ENCODE results near the gene DBH. TPM values are rescaled to one million over a fixed set of nuclear protein-coding genes. Genes with fewer than 3 reads are reported as not detected.

DBH gene
- total RNA-seq, 2 experiments from 2014 or later, result not detected

DNA sequence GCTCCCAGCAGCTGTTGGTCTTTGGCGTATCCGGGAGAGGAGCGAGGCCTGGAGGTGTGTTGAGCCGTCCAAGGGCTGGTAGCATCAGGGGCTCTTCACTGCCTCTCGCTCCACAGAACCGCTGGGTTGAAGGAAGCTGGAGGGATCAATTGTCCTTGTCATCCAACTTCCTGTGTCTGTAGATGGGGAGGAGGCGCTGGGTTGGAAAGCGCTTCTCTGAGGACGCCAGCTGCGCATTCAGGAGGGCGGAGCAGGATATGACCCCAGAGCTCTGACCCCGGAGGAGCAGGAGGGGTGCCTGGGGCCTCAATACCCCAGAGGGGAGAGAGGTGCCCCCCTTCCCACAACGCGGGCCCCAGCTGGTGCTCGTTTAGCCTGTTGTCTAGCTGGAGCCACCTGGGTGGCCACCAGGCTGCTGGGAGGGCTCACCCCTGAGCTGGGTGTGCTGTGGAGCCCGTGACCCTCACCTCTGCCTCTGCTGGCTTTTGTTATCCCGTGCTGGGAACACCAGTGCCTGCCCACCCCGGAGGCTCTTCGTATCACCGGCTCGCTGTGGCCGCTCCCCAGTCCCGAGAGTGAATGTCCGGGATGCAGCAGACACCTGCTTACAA lies 2.0 kb upstream of the DBH start:
- H3K36me3 Mint-ChIP-seq (ENCODE audit: low read depth), result no peaks in the 10 kb centered on the region
- no peaks in the 10 kb centered on the region for H3K27me3 Mint-ChIP-seq
- H3K9me3 Mint-ChIP-seq, result no peaks in the 10 kb centered on the region
- ChIA-PET CTCF (interaction anchor here (0.6 to 0.9 kb wide), 2 partner anchors 30 to 184 kb away, joined by 3 read pairs; no protein-coding TSS in a partner anchor), POLR2A (no interaction called here)
- no peaks in the 10 kb centered on the region for H3K4me1 Mint-ChIP-seq
- H3K27ac Mint-ChIP-seq, result no peak overlapping the region
- DNase-seq, result no peak
- no peak overlapping the region for H3K4me3 Mint-ChIP-seq

DNA sequence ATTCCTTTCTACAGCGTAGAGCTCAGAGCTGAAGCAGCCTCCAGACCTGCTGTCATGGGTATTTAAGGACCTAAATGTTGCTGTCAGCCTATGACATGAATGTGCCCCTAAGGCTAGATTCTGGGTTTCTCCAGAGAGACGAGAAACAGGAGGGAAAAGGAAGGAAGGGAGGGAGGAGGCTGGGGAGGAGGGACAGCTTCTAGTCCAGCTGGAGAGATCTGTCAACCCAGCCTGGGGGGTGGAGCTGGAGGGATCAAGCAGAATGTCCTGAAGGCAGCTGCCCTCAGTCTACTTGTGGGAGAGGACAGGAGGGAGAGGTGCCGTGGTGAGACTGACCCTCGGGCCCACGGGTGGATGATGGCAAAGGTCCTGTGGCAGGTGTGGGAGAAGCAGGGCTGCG lies 1.1 kb upstream of the DBH start:
- no peaks in the 10 kb centered on the region for H3K9me3 Mint-ChIP-seq
- no peaks in the 10 kb centered on the region for H3K4me1 Mint-ChIP-seq
- POLR2A ChIA-PET, result no interaction called here
- no peak overlapping the region for H3K4me3 Mint-ChIP-seq
- DNase-seq, result no peak
- CTCF ChIA-PET, result no interaction called here
- H3K27me3 Mint-ChIP-seq, result no peaks in the 10 kb centered on the region
- no peak overlapping the region for H3K27ac Mint-ChIP-seq
- H3K36me3 Mint-ChIP-seq (ENCODE audit: low read depth), result no peaks in the 10 kb centered on the region

DNA sequence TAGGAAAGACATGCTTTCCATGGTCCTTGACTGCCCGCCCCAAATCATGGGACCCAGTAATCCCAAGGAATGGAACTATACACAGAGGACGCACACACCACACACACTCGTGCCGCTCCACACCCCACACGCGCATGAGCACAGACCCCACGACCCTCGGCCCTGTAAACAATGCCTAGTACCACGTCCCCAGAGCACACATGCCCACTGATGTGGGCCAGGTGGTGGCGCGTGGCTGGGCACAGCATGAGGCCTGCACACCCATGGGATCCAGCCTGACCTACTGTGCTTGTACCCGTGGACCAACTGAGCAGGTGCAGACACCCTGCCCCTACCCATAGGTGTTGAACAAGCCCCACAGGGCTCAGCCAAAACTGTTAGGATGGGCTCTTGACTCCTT lies 739 bp downstream of the DBH start:
- Mint-ChIP-seq H3K36me3 (ENCODE audit: low read depth) (no peaks in the 10 kb centered on the region), H3K27ac (no peak overlapping the region), H3K9me3 (no peaks in the 10 kb centered on the region), H3K27me3 (no peaks in the 10 kb centered on the region), H3K4me1 (no peaks in the 10 kb centered on the region), H3K4me3 (no peak overlapping the region)
- DNase-seq, result no peak
- CTCF ChIA-PET, result no interaction called here
- POLR2A ChIA-PET, result no interaction called here

DNA sequence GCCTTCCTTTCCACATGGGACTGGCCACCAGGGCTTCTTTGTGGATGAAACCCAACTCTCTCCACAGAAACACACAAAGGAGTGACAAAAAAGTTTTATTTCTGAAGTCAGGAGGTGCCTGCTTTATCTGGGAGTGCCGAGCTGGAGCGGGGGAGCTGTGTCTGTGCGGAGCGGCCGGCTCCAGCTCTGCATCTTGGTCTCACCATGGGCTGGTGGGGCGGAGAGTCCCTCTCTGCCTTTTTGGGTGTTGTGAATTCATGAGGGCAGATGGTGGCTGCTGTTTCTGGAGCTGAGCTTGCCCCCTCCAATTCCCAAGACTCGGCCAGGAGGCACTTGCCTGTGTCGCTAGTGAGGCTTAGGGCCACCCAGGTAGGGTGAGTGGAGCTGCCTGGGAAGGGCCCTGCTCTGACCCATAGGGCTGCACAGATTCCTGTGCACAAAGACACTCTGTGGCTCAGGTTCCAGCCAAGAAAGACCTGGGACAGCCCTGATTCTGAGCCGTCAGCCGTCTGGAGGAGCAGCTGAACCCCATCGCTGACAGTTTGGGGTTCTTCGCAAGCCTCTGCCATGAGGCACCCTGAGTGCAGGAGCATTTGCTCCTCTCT lies 1.4 kb downstream of the DBH start:
- Mint-ChIP-seq H3K36me3 (ENCODE audit: low read depth) (no peaks in the 10 kb centered on the region), H3K4me1 (no peaks in the 10 kb centered on the region), H3K27me3 (no peaks in the 10 kb centered on the region), H3K9me3 (no peaks in the 10 kb centered on the region), H3K4me3 (no peak overlapping the region), H3K27ac (no peak overlapping the region)
- ChIA-PET POLR2A (no interaction called here), CTCF (no interaction called here)
- no peak for DNase-seq

DNA sequence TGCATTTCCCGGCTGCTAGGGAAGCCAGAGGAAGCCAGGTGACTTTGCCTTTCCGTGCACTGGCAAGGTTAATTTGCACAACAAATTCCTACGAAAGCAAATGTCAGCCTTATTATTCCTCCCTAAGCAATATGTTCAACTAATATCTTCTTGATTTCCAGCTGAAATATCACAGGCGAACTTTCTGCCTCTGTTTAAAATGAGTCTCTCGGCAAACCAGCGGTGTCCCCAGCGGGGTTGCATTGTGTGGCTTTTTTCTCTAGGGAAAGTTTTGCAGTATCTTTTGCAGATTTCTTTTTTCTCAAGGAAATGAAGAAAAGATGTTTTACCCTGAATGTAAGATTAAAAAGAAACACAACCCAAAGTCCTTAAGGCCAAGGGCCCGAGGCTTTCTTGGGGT lies 1.9 kb downstream of the DBH start:
- Mint-ChIP-seq H3K4me1 (no peaks in the 10 kb centered on the region), H3K9me3 (no peaks in the 10 kb centered on the region), H3K36me3 (ENCODE audit: low read depth) (no peaks in the 10 kb centered on the region), H3K27ac (no peak overlapping the region), H3K4me3 (no peak overlapping the region), H3K27me3 (no peaks in the 10 kb centered on the region)
- DNase-seq, result no peak
- POLR2A ChIA-PET, result no interaction called here
- CTCF ChIA-PET, result interaction anchor here (0.7 kb wide), 1 partner anchor 198 kb away, joined by 3 read pairs; no protein-coding TSS in a partner anchor

DNA sequence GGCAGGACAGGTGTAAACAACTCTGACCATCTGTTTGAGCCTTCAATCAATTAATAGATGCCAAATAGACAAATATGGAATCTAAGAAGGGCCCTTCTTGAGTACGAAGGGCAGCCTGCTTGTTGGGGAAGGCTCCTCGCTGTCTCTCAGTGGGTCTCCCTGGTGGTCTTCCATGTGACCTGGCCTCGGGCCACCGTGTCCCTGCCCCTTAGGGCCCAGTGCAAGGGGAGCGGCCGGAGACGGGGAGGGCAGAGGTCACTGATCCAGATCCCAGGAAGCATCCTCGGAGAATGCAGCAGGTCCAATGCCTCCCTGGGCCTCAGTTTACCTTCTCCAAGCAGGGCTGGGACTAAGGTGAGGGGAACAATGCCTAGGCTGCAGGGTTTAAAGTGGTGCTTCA lies 2.5 kb downstream of the DBH start:
- Mint-ChIP-seq H3K36me3 (ENCODE audit: low read depth) (no peaks in the 10 kb centered on the region), H3K9me3 (no peaks in the 10 kb centered on the region), H3K4me1 (no peaks in the 10 kb centered on the region), H3K27ac (no peak overlapping the region), H3K4me3 (no peak overlapping the region), H3K27me3 (no peaks in the 10 kb centered on the region)
- no peak for DNase-seq
- CTCF ChIA-PET, result interaction anchor here (0.7 kb wide), 1 partner anchor 198 kb away, joined by 3 read pairs; no protein-coding TSS in a partner anchor
- POLR2A ChIA-PET, result no interaction called here

DNA sequence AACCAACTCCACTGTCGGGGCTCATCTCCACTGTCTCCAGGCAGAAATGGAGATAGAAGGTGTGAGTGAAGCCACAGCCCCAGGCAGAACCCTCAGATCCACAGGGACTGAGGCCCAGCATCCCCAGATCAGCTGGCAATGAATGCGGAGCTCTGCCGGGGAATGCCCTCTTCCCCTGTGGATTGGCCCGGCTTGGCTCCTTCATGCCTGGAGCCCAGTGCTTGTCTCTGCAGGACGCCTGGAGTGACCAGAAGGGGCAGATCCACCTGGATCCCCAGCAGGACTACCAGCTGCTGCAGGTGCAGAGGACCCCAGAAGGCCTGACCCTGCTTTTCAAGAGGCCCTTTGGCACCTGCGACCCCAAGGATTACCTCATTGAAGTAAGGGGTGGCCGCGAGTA lies 3.5 kb downstream of the DBH start:
- Mint-ChIP-seq H3K27ac (no peak overlapping the region), H3K27me3 (no peaks in the 10 kb centered on the region), H3K36me3 (ENCODE audit: low read depth) (no peaks in the 10 kb centered on the region), H3K9me3 (no peaks in the 10 kb centered on the region), H3K4me1 (no peaks in the 10 kb centered on the region), H3K4me3 (no peak overlapping the region)
- CTCF ChIA-PET, result interaction anchor here (1.5 kb wide), 1 partner anchor 20 kb away, joined by 3 read pairs; no protein-coding TSS in a partner anchor
- no peak for DNase-seq
- POLR2A ChIA-PET, result no interaction called here

DNA sequence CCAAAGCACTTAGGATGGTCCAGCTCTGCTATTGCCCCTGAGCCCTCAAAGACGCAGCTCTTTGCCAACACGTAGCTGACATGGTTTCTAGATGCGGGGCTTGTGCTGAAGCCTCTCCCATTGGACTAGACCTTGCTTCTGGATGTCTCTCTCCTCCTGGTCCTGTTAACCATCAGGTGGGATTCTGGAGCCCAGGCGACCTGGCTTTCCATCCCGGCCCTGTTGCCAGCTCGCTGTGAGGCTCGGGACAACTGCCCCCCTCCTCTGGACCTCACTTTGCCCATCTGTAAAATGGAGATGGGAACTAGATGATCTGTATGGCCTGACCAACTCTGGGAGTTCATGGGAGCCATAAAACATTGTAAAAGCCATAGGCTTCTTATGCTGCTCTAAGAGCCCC lies 4.0 kb downstream of the DBH start:
- no peak overlapping the region for H3K27ac Mint-ChIP-seq
- H3K36me3 Mint-ChIP-seq (ENCODE audit: low read depth), result no peaks in the 10 kb centered on the region
- H3K4me3 Mint-ChIP-seq, result no peak overlapping the region
- H3K4me1 Mint-ChIP-seq, result no peaks in the 10 kb centered on the region
- CTCF ChIA-PET, result interaction anchor here (1.5 kb wide), 1 partner anchor 19 kb away, joined by 3 read pairs; no protein-coding TSS in a partner anchor
- POLR2A ChIA-PET, result no interaction called here
- DNase-seq, result no peak
- H3K27me3 Mint-ChIP-seq, result no peaks in the 10 kb centered on the region
- H3K9me3 Mint-ChIP-seq, result no peaks in the 10 kb centered on the region

DNA sequence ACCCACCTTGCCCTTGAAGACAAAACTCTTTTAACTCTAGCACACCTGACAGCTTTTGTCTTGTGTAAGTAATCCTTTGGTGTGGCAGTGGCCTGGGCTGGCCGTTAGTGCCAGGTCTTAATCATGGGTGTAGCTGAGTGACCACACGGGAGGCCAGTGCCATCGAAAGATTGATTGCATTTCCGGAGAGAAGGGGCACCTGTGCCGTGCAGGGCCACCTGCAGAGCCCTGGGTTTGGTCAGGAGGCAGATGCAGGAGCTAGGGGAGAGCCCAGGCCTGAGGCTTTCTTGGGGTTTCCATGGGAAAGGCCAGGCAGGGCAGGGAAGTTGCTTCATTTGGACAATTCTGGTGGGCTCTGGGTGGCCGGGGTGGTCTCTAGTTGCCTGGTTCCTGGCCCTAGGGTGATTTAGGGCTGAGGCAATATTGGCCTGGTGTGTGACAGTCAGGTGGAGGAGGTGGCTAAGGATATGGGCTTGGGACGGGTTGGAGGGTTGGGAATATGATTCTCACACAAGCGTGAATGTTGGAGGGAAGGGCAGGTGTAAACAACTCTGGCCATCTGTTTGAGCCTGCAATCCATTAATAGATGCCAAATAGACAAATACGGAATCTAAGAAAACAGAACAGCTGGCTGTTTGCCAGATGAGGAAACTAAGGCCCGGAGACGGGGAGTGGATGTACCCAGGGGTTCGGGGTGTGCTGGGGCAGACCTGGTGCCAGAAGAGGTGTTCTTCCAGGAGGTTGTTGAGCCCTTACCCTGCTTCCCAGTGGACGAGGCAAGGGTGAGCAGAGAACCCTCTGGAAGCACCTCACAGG lies 4.6 kb downstream of the DBH start:
- Mint-ChIP-seq H3K27ac (no peak overlapping the region), H3K4me1 (no peaks in the 10 kb centered on the region), H3K27me3 (no peaks in the 10 kb centered on the region), H3K36me3 (ENCODE audit: low read depth) (no peaks in the 10 kb centered on the region), H3K4me3 (no peak overlapping the region), H3K9me3 (no peaks in the 10 kb centered on the region)
- CTCF ChIA-PET, result interaction anchor here (1.5 kb wide), 1 partner anchor 19 kb away, joined by 3 read pairs; no protein-coding TSS in a partner anchor
- POLR2A ChIA-PET, result no interaction called here
- DNase-seq, result no peak

DNA sequence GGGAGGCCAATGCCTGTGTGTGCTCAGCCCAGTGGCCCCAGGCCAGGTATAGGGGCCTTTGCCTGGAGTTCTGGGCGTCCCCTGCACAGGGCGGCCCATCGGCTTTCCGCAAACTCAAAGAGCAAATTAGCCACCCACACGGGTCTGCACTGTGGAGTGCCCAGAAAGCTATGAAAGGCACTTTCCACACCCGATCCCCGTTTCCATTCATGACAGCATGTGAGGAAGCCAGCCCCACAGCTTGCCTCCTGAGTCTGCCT lies 5.2 kb downstream of the DBH start:
- Mint-ChIP-seq H3K4me1 (no peaks in the 10 kb centered on the region), H3K4me3 (no peak overlapping the region), H3K36me3 (ENCODE audit: low read depth) (no peaks in the 10 kb centered on the region), H3K27me3 (no peaks in the 10 kb centered on the region), H3K27ac (no peak overlapping the region), H3K9me3 (no peaks in the 10 kb centered on the region)
- ChIA-PET POLR2A (no interaction called here), CTCF (interaction anchor here (1.5 kb wide), 1 partner anchor 18 kb away, joined by 3 read pairs; no protein-coding TSS in a partner anchor)
- DNase-seq, result no peak

DNA sequence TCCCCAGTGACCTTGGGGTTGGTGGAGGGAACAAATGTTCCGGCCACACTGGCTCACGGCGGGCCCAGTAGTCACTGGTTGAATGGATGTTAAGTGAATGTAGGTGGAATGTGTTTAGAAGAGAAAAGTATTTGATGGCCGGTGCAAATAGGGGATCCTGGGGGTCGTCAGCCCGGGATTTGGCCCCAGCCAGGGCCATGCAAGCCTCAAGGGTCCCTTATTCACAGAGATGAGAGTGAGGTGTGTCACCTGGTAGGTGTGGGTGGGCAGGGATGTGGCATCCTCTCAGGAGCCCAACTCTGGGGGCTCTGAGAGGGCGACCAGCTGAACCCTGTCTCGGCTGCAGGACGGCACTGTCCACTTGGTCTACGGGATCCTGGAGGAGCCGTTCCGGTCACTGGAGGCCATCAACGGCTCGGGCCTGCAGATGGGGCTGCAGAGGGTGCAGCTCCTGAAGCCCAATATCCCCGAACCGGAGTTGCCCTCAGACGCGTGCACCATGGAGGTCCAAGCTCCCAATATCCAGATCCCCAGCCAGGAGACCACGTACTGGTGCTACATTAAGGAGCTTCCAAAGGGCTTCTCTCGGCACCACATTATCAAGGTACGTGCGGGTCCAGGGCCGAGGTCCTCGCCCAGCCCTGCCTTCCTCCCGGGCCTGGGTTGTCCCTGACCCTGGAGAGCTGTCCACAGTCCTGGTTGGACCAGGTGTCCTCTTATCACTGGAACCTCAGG lies 5.9 kb downstream of the DBH start:
- ChIA-PET POLR2A (no interaction called here), CTCF (no interaction called here)
- no peak overlapping the region for H3K4me3 Mint-ChIP-seq
- no peak overlapping the region for H3K27ac Mint-ChIP-seq
- no peaks in the 10 kb centered on the region for H3K27me3 Mint-ChIP-seq
- no peaks in the 10 kb centered on the region for H3K4me1 Mint-ChIP-seq
- no peaks in the 10 kb centered on the region for H3K9me3 Mint-ChIP-seq
- no peak for DNase-seq
- no peaks in the 10 kb centered on the region for H3K36me3 Mint-ChIP-seq (ENCODE audit: low read depth)

DNA sequence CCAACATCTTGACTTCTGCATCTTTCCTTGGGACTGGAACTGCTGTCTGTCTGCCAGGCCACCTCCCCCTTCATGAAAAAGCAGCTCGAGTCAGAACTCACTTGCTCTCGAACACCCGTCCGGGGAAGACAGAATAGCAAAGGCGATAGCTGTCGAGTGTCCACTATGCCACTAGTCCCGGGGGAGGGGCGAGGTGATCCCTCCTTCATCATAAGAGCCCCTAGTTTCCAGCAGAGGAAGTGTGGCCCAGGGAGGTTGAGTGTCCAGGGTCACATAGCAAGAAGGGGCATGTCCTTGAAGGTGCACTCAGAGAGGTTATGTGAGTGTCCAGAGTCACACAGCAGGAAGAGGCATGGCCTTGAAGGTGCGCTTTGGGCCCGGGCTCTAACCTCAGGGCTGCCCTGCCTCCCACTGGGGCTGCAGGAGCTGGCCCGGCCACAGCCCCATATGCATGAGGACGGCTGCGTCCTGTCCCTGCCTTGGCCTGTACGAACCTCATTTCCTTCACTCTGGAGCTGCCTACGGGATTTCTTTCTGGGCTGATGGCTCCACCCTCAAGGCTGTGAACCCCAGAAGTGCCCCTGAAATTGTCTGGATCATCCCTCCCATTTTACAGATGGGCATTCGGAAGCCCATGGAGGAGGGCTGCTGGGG lies 6.7 kb downstream of the DBH start:
- Mint-ChIP-seq H3K4me1 (no peaks in the 10 kb centered on the region), H3K36me3 (ENCODE audit: low read depth) (no peaks in the 10 kb centered on the region), H3K27ac (no peak overlapping the region), H3K27me3 (no peaks in the 10 kb centered on the region), H3K4me3 (no peak overlapping the region), H3K9me3 (no peaks in the 10 kb centered on the region)
- POLR2A ChIA-PET, result no interaction called here
- no peak for DNase-seq
- CTCF ChIA-PET, result no interaction called here

DNA sequence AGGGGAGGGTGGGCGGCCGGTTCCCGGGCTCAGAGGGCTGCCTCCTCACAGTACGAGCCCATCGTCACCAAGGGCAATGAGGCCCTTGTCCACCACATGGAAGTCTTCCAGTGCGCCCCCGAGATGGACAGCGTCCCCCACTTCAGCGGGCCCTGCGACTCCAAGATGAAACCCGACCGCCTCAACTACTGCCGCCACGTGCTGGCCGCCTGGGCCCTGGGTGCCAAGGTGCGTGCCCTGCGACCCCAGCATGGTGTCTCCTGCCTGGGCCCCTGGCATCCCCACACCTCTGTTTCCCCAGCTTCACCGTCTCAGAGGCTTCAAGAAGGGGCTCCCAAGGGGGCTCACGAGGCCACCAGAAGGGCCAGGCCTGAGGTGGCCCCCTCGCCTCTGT lies 7.2 kb downstream of the DBH start:
- no peak for DNase-seq
- H3K36me3 Mint-ChIP-seq (ENCODE audit: low read depth), result no peaks in the 10 kb centered on the region
- no peaks in the 10 kb centered on the region for H3K4me1 Mint-ChIP-seq
- CTCF ChIA-PET, result interaction anchor here (0.6 kb wide), 1 partner anchor 54 kb away, joined by 3 read pairs; no protein-coding TSS in a partner anchor
- no peak overlapping the region for H3K4me3 Mint-ChIP-seq
- no peak overlapping the region for H3K27ac Mint-ChIP-seq
- POLR2A ChIA-PET, result no interaction called here
- H3K27me3 Mint-ChIP-seq, result no peaks in the 10 kb centered on the region
- H3K9me3 Mint-ChIP-seq, result no peaks in the 10 kb centered on the region
